Measurements from ENCODE around the gene FTCD. TPM values are rescaled to one million over a fixed set of nuclear protein-coding genes. Genes with fewer than 3 reads are reported as not detected.

FTCD gene
- total and polyA plus RNA-seq, 10 of the 15 experiments (the other 5 are each of a cell fraction or from before 2014, with no cell fraction given): 0.27 to 0.28 TPM; not detected in 8

DNA sequence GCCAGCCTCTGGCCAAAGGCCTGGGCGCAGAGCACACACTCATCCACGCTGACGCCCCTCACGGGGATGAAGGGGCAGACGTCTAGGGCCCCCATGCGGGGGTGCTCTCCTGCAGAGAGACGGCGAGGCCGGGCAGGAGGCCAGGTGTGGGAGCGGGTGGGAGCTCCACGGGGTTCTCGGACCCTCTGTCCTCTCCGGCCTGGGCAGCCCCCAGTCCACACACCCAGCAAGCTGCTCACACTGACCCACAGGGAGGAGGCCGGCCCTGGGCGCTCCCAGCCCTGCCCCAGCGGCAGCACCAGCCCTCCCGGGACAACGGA lies 2.5 kb downstream of the FTCD start:
- RAD21 ChIA-PET (ENCODE audit: unreplicated experiment): interaction anchor here (1.0 kb wide), 1 partner anchor 132 kb away, joined by 3 read pairs; no protein-coding TSS in a partner anchor
- Histone ChIP-seq H3K4me2 (ENCODE audit: control insufficient read depth, insufficient read depth) (no peak overlapping the region), H3K27ac (ENCODE audit: control insufficient read depth, insufficient read depth) (no peak overlapping the region), H3K4me3 (no peak overlapping the region), H3K4me1 (ENCODE audit: control insufficient read depth, insufficient read depth, low read length) (no peaks in the 10 kb centered on the region), H3K79me2 (ENCODE audit: control insufficient read depth, insufficient read depth, low read length) (no peaks in the 10 kb centered on the region), H4K20me1 (ENCODE audit: control insufficient read depth, insufficient read depth) (no peaks in the 10 kb centered on the region), H3K27me3 (replicated peaks in 1 of 2; ENCODE audit: control insufficient read depth in 2 of 2, insufficient read depth in 2 of 2, low read length in 1 of 2) (no peaks in the 10 kb centered on the region), H3K36me3 (ENCODE audit: control insufficient read depth in 2 of 2, insufficient read depth in 2 of 2, low read length in 1 of 2) (no peaks in the 10 kb centered on the region), H2AFZ (ENCODE audit: control insufficient read depth, low read depth, low read length) (no peak overlapping the region), H3K9ac (ENCODE audit: control insufficient read depth, insufficient read depth, low read length) (no peak overlapping the region), H3K9me3 (replicated peaks; ENCODE audit: control insufficient read depth, insufficient read depth, low read length) (no peaks in the 10 kb centered on the region)
- 42% methylated on average over 15 of the region's 18 CpGs for WGBS (ENCODE audit: insufficient coverage, insufficient replicate concordance, low lambda C conversion rate, missing lambda C conversion rate)
- SMC1A ChIA-PET (ENCODE audit: uncharacterized antibody, unreplicated experiment): interaction anchor here (1.0 to 1.8 kb wide), 2 partner anchors 10 to 23 kb away, joined by 3 to 7 read pairs; no protein-coding TSS in a partner anchor
- POLR2A ChIA-PET: no interaction called here
- BruUV-seq (replicated peaks): no TSS peak
- ATAC-seq: no peak; the same call in 1 of the 3 replicates
- FAIRE-seq: no peak
- in situ Hi-C loops (cut with MboI) (no loop called here), intact Hi-C loops (cut with micrococcal nuclease; ENCODE audit: unreplicated experiment) (no loop called here)
- no peak for DNase-seq (ENCODE audit: low read depth, low spot score)
- CTCF ChIA-PET: interaction anchor here (1.2 to 2.4 kb wide), 6 partner anchors 9 to 311 kb away, joined by 3 to 11 read pairs (median 4); a partner anchor contains a TSS
- TF ChIP-seq SMAD5 (IDR thresholded peaks at IDR 0.05; ENCODE audit: low read depth) (no peak), TARDBP (IDR thresholded peaks at IDR 0.05; ENCODE audit: borderline replicate concordance) (no peak), CBFB (IDR thresholded peaks at IDR 0.05; ENCODE audit: low read depth) (no peak), SUPT20H (IDR thresholded peaks at IDR 0.05; ENCODE audit: borderline replicate concordance, control insufficient read depth, low read depth, low read length) (no peak), E4F1 (IDR thresholded peaks at IDR 0.05; ENCODE audit: borderline replicate concordance, partially characterized antibody) (no peak), CEBPB (IDR thresholded peaks at IDR 0.05; ENCODE audit: borderline replicate concordance in 1 of 2, low read depth in 2 of 2, low read length in 2 of 2) (no peak), SMC3 (IDR thresholded peaks at IDR 0.05; ENCODE audit: borderline replicate concordance, low read length) (no peak)
- TF ChIP-seq, protein P1, sequence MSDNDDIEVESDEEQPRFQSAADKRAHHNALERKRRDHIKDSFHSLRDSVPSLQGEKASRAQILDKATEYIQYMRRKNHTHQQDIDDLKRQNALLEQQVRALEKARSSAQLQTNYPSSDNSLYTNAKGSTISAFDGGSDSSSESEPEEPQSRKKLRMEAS (IDR thresholded peaks at IDR 0.05; ENCODE audit: low read depth, low read length): no peak

All from GM12878 (cell line).